NB4 (cell line): Measurements from ENCODE around the gene MYO1D.

Experiments used
- POLR2A ChIP-seq: IDR thresholded peaks from 2 replicates; pipeline ENCODE4 v1.6.1; 2011; ENCODE audit warnings: mild to moderate bottlenecking; ENCODE audit not compliant: insufficient read length; ENCODE audit errors: extremely low read depth
- TF ChIP-seq, protein P1 (sequence below): IDR thresholded peaks from one replicate; pipeline ENCODE4 v1.5.1; 2012; ENCODE audit warnings: low read depth, low read length
- TF ChIP-seq, protein P2 (sequence below): IDR thresholded peaks from 2 replicates; pipeline ENCODE4 v1.6.1; 2011; ENCODE audit warnings: low read depth, low read length

DNA sequence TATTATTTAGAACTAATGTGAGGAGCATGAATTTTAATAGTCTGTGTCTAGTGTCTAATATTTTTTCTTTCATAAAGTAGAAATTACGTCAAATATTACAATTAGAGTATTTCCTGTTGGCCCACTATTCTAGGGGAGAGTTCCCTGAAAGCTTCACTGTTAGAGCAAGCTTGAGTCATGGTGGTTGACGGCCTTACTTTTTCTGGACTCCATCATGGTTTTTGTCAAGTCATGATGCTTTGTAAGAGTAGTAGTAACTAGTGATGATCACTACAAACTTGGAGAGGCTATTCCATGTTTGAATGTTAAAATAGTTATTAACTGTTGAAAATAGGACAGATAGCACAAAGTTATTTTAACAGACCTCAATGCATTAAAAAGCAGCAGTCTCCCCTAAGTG, 431.0 kb downstream of the MYO1D start:
- TF ChIP-seq, protein P1, sequence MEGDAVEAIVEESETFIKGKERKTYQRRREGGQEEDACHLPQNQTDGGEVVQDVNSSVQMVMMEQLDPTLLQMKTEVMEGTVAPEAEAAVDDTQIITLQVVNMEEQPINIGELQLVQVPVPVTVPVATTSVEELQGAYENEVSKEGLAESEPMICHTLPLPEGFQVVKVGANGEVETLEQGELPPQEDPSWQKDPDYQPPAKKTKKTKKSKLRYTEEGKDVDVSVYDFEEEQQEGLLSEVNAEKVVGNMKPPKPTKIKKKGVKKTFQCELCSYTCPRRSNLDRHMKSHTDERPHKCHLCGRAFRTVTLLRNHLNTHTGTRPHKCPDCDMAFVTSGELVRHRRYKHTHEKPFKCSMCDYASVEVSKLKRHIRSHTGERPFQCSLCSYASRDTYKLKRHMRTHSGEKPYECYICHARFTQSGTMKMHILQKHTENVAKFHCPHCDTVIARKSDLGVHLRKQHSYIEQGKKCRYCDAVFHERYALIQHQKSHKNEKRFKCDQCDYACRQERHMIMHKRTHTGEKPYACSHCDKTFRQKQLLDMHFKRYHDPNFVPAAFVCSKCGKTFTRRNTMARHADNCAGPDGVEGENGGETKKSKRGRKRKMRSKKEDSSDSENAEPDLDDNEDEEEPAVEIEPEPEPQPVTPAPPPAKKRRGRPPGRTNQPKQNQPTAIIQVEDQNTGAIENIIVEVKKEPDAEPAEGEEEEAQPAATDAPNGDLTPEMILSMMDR: no peak
- TF ChIP-seq POLR2A: no peak
- TF ChIP-seq, protein P2, sequence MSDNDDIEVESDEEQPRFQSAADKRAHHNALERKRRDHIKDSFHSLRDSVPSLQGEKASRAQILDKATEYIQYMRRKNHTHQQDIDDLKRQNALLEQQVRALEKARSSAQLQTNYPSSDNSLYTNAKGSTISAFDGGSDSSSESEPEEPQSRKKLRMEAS: no peak
